Activated CD4-positive, alpha-beta T cell treated with anti-CD3 and anti-CD28 coated beads, Interleukin-2, Interleukin-6, amounts not matched to agents 100 ng/mL and 50 ng/mL, durations not matched to agents 16 hours and 8 hours (primary cell): ENCODE measurements around the gene CHRM4.
A peak's percentile ranks its signal among the peaks of the same experiment; 100 is the strongest.

Experiments used
- DNase-seq: peaks from one replicate; pipeline ENCODE4 v3.0.0-alpha.2; 2020

Gene CHRM4

DNA sequence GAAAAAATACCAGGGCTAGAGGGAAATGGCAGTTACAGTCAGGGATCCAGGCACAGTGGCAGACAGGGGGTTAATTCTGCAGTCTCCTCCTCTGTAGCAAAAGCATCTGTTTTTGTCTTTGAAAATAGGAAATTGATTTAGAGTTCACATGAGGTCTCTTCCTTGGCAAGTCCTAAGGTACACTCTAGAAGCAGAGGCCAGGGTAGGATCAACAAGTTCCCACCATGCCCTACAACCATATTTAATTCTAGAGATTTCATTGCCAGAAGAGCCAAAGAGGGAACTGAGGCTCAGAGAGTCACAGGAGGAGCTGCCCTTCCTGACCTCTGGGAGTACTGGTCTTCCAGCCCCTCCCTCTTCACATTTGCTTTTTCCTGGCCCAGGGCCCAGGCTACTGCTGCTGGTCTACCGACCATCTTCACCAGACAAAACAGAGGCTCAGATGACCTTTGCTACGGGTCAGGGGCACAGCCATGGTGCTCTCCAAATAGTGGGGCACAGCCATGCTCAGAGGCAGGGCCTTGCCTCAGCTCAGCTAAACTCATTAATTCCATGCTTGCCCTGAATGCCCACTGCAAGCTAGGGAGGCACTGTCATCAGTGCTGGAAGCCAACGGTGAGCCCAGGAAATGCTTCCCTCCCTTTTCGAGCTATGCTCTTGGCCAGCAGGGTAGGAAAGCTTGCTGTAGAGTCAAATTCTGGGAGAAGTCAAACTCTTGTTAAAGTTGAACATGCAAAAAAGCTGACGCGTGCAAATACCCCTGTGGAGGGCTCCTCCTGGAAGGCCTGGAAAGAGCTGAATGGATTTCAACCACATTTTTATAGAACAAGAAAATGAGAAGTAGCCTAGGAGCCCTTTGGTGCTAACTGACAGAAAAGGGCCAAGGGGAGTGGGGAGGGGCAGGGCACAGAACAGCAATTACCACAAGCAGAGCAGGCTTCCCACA lies 11.7 kb upstream of the CHRM4 start:
- DNase-seq, result no peak

DNA sequence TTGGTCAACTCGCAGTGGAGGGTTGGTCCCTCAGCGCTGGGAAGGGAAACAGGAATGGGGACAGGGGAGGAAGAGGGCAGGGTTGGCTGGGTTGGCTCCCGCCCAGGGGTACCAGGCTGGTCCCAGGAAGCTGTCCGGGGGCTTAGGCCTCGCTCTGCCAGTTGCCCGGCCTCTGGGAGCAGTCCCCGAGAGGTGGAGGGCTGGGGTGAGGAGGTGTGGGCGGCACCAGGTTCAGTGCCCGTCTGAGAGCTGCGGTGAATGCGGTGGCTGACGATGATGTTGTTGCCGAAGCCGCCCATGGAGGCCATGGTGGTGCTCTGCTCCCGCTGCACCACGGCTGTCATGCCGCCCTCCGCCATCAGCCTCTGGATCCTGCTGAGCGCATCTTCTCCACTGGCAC lies 6.0 kb upstream of the CHRM4 start:
- DNase-seq, result no peak

DNA sequence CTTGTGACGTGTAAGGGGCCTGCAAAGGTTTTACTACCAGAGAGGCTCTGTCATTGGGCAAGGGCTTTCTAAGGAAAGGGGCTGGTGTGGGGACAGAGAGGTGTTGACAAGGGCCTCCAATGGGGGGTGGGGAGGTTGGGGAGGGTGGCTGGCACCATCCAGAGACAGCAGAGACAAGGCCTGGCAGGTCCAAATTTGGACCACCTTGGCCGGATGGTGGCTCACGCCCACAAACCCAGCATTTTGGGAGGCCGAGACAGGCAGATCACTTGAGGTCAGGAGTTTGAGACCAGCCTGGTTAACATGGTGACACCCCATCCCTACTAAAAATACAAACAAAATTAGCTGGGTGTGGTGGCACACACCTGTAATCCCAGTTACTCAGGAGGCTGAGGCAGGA lies 2.2 kb upstream of the CHRM4 start:
- DNase-seq, result no peak

DNA sequence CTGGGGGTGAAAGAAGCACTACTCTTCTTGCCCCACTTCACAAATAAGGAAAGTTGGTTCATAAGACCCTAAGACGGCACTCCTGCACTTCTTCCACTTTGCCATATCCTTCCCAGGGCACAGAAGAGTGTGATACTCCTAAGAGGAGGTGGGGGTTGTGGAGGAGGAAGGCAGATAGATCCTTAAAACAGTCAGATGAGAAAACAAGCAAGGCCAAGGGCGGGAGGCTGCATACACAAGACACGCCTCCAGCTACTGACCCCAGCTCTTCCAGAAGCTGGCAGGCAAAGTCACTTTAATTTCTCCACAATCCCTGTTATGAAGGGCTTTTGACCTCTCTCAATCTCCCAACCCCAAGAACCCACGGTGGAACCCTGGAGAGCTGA lies 1.6 kb upstream of the CHRM4 start:
- no peak for DNase-seq

DNA sequence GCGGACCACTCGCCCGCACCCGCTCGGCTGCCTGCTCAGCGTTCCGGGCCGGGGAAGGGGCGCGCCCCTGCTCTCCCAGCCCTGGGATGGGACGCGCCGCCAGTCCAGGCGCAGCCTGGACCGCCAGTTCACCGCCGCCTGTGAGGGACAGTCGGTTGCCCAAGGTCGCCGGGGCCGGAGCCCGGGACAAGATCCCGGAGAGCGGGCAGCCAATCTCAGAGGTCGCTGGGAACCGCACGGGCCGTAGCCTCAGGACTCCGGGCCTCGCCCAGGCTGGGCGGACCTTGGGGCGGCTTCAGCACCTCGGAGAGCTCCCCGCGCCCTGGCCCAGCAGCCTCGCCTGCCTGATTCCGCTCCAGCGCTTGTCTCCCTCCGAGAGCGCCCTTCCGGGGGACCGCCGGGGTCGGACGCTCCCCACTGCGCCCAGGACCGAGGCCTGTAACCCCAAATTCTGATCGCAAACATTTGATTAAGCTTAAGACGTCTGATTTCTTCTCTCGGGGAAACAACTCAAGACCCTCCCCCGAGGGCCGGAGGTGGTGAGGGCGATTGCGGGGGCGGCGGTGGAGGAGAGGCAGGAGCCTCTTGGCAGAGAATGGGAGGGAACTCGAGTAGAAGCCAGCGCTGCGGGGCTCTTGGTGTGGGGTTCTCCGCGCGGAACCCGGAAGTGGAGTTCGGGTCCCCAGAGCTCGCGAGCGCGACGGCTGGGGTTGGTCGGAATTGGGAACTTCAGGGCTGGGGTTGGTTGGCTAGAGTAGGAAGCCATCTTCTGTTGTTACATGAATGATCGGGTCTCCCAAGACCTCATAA lies 1.1 kb upstream of the CHRM4 start:
- DNase-seq, result peak; percentile 77

DNA sequence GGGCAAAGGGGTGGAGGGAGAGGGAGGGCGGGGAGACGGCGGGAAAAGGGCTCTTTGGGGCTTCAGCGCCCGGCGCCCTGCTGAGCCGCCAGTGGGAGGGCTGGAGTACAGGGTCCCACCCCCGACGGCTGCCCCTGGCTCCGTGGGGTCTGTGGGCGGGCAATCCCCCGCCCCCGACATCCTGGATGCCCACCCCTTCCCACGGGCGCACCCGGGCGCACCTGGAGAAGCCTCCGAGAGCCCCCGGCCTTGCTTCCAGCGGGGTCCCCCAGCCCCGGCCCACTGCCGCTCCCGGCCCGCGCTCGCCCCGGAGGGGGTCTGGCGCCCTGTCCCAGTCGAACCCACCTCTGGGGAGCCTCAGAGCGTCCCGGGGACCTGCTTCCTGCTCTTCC lies 394 bp downstream of the CHRM4 start:
- DNase-seq, result no peak

DNA sequence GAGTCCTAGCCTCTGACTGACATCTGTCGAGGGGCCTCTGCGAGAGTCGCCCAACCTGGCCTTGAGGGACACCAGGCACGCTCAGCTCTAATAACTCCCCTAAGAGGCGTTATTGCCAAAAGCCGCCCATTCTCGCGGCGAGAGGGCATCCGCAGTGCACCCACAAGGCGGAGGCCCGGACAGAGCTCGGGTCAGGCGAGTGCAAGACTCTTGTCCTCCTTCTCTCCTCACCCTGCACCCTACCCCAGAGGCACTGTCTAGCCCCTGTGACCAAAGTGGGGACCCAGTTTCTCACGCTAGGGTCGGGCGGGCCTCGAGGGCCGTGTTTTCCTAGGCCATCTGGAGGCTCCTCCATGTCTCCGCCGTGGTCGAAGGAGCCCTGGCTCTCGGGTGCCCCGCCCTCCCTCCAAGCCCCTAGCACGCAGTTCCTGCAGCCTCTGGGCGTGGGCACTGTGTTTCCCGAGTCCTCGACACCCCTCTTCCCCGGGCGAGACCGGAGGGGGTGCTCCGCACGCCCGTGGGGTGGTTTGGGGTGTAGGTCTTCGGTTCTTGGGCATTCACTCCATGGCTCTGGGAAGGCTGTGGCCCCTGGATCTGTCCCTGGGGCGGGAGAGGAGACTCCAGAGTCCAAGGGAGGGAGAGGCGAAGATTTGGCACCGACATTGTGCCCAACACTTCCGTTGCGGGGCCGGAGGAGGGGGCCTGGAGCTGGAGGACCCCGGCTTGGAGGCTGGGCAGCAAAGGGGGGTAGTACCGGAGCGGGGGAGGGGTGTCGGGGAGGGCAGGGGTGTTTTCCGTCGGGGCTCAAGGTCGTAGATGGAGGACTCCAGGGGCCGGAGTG lies 1.0 kb downstream of the CHRM4 start:
- DNase-seq, result no peak

DNA sequence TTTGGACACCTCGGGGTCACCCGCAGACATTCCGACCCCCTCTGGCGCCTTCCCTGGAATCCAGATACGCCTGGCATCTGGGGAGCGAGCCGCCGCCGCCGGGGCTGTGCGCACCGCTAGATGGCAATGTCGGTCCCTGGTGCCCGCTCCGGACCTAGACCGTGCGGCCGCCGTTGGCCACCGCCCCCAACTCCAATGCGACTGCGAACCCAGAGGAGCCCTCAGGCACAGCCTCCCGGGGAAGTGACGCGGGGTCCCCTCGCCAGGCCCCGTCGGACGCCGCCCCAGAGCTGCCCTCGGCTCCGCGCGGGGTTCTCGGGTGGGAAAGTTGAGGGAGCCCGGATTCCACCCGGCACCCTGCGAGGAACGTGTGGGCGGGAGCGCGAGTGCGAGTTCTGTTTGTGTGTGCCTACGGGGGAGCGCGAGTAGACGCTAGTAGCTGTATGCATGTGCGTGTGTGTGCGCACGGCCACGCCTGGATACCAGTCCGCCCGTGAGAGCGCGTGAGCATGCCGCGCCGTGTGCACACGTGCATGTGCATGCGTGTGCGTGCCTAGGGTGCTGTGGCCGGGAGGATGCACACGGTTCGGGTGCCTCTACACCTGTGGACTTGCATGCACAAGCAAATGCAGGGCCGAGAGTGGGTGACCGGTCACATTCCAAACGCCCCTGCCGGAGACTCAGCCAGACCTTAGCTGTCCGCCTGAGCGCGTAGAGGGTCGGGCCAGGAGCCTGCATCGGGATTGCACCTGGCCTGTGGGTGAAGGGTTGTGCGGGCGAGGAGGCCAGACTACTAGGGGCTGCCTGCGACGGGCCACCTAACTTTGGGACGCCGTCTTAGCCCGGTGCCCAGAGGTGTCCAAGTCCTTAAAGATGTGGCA lies 1.9 kb downstream of the CHRM4 start:
- peak; percentile 75 for DNase-seq

DNA sequence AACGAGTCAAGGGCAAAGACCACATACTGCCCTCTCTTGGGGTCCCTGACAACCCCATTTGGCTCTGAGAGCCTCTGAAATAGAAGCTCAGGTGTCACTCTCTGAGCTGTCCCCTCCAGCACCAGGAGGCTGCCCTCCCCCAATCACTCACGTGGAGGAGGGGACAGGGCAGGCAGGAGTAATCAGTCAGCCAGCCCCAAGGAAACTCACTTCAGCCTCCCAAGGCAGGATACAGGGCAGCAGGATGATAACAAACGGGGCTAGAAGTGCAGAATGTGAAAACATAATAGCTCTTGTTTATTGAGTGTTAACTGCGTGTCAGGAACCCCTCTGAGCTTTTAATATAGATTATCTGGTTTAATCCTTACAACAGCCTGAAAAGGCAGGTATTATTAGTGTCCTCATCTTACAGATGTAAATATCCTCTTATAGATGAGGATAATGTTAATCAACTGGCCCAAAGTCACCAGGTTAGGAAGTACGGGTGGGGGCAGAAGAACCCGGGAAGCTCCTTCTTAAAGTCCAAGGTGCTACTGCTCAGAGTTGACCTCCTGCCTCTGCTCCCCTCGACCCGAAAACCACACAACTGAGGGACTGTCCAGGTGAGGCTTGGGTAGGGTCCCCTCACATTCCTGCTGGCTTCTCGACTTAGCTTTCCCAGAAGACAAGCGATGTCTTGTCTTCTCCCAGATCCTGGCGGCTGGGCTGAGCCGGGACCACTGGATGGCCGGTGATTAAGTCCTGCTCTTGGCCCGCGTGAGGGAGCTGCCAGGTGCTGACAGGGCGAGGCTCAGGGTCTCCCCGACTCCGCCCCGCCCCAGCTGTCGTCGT lies 2.7 kb downstream of the CHRM4 start:
- DNase-seq, result no peak

DNA sequence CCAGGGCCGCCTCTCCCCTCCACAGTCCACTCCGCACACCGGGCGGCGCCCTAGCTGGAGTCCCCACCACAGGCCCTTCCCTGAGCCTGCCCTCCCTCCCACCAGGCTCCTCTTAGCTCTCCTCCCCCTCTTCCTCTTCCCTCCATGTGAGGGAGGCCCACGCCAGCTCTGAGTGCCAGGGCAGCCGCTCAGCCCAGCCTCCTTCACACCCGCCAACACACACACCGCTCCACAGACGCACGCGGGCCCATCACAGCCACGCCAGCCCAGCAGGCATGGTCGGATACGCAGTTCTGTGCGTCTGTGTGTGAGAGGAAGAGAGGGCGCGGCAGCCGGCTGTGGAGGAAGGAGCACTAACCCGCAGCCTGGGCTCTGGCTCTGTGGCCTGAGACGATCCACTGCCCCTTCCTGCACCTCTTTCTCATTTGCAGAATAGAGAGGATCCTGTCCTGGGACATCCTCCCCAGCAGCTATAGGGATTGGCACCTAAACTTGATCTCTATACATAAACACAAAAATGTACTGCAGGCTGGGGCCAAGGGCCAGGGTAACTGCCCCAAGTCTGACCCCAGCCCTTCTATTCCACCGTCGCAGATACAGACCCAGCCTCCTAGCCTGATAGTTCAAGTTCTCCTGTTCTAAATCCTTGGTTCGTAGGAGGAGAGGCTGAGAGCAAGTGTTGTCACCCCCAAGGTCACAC lies 3.5 kb downstream of the CHRM4 start:
- DNase-seq, result no peak

DNA sequence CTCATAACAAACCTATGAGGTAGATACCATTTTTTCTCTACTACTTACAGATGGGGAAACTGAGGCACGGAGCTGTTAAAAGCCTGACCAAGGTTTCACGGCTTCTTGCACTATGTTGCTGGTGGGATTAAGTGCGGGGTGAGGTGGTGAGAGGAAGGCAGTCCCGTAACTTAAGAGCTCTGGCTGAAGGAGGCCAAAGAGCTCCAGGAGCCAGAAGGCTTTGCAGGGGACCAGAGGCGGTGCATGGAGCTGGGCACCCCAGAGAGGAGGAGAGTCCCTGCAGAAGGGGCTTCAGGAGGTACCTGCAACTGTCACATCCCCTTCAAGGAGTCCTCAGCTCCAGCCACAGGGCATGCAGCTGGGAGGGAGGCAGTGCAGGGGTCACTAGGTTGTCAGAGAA lies 4.1 kb downstream of the CHRM4 start:
- DNase-seq, result no peak

DNA sequence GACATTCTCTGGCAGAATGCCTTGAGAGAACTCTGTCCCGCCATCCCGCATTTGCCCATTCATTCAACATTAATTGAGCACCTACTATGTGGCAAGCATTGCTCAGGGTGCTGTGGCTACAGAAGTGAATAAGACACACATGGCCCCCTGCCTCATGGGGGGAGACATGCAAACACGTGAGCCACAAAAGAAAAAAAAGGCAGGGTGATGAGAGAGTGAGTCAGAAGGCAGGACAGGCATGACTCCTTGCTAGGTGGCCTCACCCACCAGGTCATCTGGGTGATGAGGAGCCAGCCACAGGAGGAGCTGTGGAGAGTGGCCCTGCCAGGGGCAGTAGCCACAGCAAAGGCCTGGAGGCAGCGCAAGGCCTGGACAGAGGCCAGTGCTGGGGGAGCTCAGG lies 4.9 kb downstream of the CHRM4 start:
- DNase-seq, result no peak

DNA sequence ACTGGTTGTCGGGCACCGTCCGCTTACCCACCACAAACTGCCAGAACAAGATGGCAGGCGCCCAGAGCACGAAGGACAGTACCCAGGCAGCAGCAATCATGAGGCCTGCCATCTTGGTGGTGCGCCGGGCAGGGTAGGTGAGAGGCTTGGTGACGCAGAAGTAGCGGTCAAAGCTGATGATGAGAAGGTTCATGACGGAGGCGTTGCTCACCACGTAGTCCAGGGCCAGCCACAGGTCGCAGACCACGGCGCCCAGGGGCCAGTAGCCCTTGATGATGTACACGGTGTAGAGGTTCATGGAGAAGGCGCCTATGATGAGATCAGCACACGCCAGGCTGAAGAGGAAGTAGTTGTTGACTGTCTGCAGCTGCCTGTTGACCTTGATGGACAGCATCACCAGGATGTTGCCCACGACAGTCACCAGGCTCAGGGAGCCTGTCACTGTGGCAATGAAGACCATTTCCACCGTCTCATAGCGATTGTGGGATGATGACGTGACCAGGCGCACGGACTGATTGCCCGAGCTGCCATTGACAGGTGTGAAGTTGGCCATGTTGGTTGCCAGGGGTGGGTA lies 5.5 kb downstream of the CHRM4 start:
- DNase-seq, result no peak

DNA sequence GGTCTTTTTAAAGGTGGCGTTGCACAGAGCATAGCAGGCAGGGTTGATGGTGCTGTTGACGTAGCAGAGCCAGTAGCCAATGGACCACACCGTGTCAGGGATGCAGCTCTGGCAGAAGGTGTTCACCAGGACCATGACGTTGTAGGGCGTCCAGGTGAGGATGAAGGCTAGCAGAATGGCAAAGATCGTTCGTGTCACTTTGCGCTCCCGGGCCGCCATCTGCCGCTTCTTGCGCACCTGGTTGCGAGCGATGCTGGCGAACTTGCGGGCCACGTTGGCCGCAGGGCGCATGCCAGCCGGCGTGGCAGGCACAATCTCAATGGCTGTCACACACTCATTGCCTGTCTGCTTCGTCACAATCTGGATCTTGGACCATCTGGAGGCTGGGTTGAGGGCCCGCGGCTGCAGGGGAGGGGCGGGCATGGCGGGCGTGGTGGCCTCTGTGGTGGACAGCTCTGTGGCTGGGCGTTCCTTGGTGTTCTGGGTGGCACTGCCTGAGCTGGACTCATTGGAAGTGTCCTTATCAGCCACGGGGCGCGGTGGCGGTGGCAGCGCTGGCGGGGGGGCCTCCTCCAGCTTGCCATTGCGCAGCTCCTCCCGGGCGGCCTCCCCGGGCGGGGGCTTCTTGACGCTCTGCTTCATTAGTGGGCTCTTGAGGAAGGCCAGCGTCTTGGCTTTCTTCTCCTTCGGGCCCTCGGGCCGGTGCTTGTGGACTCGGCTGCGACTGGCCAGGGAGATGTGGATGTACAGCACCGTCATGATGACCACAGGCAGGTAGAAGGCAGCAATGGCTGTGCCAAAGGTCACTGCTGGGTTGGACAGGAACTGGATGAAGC lies 6.2 kb downstream of the CHRM4 start:
- no peak for DNase-seq

DNA sequence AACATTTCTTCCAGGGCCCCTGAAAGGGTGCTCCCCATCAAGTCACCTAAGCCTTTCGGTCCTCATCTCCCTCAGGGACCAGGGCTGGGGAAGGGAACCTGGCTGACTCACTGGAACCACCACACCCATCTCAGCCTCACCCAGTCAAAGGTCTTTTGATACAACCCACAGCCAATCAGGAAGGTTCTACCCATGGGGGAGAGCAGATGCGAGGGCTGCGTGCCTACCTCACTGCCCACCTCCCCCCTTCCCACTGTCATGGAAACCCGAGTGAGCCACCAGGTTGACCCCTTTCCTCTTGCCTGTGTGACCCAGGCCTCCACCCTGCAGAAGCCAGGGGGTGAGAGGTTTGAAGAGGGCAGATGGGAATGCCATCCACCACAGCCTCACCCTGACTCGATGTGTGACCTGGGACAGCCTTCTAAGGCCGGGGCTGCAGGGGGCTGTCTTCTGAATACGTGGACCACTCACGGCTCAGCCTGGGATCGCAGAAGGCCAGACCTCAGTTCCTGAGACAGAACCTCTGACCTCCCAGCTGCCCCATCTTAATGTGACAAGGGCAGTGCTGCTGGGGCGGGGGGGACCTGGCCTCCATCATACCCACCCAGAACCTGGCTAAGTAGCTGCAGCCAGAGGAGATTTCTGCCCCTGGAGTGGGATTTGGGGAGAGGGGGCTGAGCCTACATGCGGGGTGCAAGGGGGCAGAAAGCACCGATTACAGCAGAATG lies 7.4 kb downstream of the CHRM4 start:
- no peak for DNase-seq

DNA sequence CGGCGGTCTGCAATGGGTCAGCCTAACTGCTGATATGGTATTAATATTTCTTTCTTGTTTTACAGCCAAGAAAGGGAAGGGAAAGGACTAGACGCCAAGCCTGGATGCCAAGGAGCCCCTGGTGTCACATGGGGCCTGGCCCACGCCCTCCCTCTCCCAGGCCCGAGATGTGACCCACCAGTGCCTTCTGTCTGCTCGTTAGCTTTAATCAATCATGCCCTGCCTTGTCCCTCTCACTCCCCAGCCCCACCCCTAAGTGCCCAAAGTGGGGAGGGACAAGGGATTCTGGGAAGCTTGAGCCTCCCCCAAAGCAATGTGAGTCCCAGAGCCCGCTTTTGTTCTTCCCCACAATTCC lies 8.2 kb downstream of the CHRM4 start:
- DNase-seq, result no peak

DNA sequence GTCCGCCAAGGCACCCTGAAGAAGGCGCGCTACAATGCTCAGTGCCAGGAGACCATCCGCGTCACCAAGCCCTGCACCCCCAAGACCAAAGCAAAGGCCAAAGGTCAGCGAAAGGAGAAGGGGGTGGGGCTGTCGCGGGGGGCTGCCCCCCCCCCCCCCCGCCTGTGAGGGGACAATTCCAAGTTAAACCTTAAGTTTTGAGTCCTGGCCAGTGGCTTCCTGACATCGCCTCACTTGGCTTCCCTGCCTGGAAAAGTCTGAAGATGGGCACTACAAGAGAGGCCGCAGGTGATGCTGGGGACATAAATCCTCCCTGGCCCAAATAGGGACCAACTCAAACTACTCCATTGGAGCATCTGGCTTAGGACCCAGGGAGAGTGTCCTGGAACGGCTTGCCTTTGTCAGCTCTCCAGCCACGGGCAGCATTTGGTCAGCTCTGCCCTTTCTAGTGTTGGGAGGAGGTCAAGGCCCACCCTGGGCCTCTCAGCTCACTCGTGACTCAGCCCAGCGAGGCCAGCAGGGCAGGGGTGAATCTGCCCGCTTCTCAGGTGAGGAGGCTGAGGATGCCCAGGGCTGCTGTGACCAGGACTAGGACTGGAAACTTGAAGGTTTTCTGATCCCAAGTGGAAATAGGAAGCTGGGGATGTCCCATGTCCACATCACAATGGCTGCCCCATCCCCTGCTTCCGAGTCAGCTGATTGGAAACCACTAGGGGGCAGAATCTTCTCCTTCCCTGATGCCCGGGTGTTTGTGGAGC lies 8.8 kb downstream of the CHRM4 start:
- no peak for DNase-seq
